ENCODE results near the gene CUEDC2.

The CUEDC2 gene

DNA sequence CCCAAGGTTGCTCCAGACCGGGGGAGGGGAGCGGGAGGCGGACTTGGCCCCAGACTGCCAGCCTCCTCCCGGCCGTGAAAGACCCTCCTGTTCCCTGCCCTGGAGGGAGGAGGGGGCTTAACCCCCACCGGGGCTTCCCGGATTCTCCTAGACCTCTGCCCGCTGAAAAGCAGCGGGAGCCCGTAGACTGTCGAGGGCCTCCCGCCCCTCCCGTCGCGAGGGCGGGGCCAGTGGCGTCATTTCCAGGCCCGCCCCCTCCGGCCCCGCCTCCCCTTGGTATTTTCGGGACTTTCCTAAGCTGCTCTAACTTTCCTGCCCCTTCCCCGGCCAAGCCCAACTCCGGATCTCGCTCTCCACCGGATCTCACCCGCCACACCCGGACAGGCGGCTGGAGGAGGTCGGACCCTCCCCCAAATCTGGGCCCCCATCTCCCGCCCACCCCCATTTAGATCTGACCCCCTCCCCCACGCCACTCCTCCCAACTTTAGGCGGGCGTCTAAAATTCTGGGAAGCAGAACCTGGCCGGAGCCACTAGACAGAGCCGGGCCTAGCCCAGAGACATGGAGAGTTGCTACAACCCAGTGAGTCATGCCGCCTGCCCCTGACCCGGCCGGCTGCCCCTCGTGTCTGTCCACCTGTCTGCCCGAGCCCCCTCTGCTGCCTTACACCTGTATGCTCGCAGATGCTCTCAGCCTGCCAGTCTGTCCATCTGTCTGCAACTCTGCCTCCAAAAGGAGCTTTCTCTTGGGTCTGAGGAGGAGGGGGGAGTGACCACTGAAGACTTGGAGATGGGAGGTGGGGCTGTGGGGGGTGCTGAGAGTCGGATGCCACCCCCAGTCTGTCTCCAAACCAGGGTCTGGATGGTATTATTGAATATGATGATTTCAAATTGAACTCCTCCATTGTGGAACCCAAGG is 36.7 kb downstream of the CUEDC2 start, which contains the start of gene NFKB2:
NFKB2 (plus strand) TSS at position 306 of the 917 bp plus-strand sequence; CDS start at position 561, 255 bp downstream.
- H3K27ac ChIP-seq (ENCODE audit: low read depth, low read length) = peak within 1 kb of the TSS; percentile 76

DNA sequence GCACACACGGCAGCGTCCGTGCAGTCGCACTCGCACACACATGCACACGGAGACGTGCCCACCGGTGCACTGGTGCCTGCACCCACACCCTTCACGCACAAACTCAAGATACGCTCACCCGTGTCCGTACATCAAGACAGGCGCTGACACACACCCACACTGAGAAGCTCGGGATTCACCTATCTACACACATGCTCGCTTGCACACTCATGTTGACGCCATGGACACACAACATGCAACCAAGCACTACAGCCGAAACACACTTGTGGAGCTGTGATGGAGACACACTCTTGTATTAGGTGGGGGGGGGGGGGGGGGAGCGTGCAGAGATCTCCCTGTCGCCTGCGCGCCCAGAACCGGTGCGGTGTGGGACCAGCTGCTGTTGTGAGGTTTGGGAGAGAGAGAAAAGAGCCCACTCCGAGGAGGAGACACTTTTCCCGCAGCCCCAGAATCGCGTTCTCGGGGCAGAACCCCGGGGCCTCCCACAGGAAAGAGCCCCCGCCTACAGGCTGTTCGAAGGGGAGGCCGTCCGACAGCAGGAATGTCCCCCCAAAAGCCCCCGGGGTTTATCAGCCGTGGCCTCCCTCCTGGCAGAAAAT is 37.5 kb downstream of the CUEDC2 start:
- Histone ChIP-seq H3K4me1 (ENCODE audit: control insufficient read depth, low read length) (peaks cover 25% of the 10 kb centered on the region), H3K27ac (ENCODE audit: low read depth, low read length) (peak overlapping the region; percentile 76), H3K9me3 (ENCODE audit: control insufficient read depth, insufficient read depth, low read length) (no peaks in the 10 kb centered on the region), H3K4me3 (ENCODE audit: low read length) (peak overlapping the region; percentile 86), H3K9me2 (replicated peaks; ENCODE audit: control insufficient read depth, low read length) (no peaks in the 10 kb centered on the region), H3F3A (ENCODE audit: control insufficient read depth, insufficient read depth) (0 out of 2 replicates have a peak, but pooled peaks cover 2% of the 10 kb centered on the region), H4K20me1 (ENCODE audit: control insufficient read depth, insufficient read depth, low read depth, low read length) (no peaks in the 10 kb centered on the region), H3K79me2 (ENCODE audit: control insufficient read depth, low read length) (peaks cover 6% of the 10 kb centered on the region; the same call in 1 of the 2 replicates), H3K4me2 (ENCODE audit: low read length) (peak overlapping the region; percentile 91), H3K27me3 (ENCODE audit: control insufficient read depth, low read length) (peaks cover 19% of the 10 kb centered on the region), H3K36me3 (ENCODE audit: control insufficient read depth, low read length) (peaks cover 8% of the 10 kb centered on the region; the same call in 1 of the 2 replicates)
- TF ChIP-seq CTCF (IDR thresholded peaks at IDR 0.05; ENCODE audit: low read depth, low read length, poor library complexity, severe bottlenecking) (no peak), EZH2phosphoT487 (IDR thresholded peaks at IDR 0.05; ENCODE audit: borderline replicate concordance, low read length) (no peak)

More for the DNA sequence above, 36.7 kb downstream of the CUEDC2 start, which contains the start of gene NFKB2:
- H3K9me2 ChIP-seq (replicated peaks; ENCODE audit: control insufficient read depth, low read length) = no peaks in the 10 kb centered on the region
- no peaks in the 10 kb centered on the region for H4K20me1 ChIP-seq (ENCODE audit: control insufficient read depth, insufficient read depth, low read depth, low read length)
- TF ChIP-seq EZH2phosphoT487 (IDR thresholded peaks at IDR 0.05; ENCODE audit: borderline replicate concordance, low read length) (no peak), CTCF (IDR thresholded peaks at IDR 0.05; ENCODE audit: low read depth, low read length, poor library complexity, severe bottlenecking) (no peak)
- H3K79me2 ChIP-seq (ENCODE audit: control insufficient read depth, low read length) = peaks cover 6% of the 10 kb centered on the region; the same call in 1 of the 2 replicates
- H3K9me3 ChIP-seq (ENCODE audit: control insufficient read depth, insufficient read depth, low read length) = no peaks in the 10 kb centered on the region
- peak within 1 kb of the TSS; percentile 86 for H3K4me3 ChIP-seq (ENCODE audit: low read length)
- H3F3A ChIP-seq (ENCODE audit: control insufficient read depth, insufficient read depth) = 0 out of 2 replicates have a peak, but pooled peaks cover 2% of the 10 kb centered on the region
- H3K27me3 ChIP-seq (ENCODE audit: control insufficient read depth, low read length) = peaks cover 15% of the 10 kb centered on the region
- peaks cover 8% of the 10 kb centered on the region; the same call in 1 of the 2 replicates for H3K36me3 ChIP-seq (ENCODE audit: control insufficient read depth, low read length)
- peak within 1 kb of the TSS; percentile 91 for H3K4me2 ChIP-seq (ENCODE audit: low read length)
- peaks cover 27% of the 10 kb centered on the region for H3K4me1 ChIP-seq (ENCODE audit: control insufficient read depth, low read length)

DNA sequence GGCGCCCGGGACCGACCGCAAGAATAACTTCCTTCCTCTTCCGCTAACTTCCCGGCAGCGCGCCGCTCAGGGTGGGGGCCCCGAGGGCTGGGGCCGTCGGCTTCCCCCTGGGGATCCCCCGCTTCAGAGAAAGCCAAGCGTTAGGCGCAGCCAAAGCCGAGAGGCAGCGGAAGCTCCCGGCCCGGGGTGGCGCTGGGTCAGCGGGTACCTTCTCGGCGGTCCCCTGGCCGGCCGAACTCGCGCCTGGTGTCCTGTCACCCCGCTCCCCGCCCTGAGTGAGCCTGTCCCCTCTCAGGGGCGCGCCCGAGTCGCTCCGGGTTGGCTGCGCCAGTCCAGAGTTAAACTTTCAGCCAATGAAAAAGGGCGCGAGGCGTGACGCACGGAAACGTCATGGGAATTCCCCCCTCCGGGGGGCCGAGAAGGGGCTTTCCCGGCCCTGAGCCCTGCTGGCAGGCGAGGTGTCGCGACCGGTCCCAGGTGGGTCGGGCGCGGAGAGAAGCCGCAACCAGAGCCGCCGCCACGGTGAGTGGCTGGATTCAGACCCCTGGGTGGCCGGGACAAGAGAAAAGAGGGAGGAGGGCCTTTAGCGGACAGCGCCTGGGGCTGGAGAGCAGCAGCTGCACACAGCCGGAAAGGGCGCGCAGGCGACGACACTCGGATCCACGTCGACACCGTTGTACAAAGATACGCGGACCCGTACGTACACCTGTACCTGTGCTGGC is 38.1 kb downstream of the CUEDC2 start:
- Histone ChIP-seq H3K4me2 (ENCODE audit: low read length) (peak overlapping the region; percentile 91), H4K20me1 (ENCODE audit: control insufficient read depth, insufficient read depth, low read depth, low read length) (no peaks in the 10 kb centered on the region), H3K4me1 (ENCODE audit: control insufficient read depth, low read length) (peaks cover 20% of the 10 kb centered on the region), H3K79me2 (ENCODE audit: control insufficient read depth, low read length) (peaks cover 6% of the 10 kb centered on the region; the same call in 1 of the 2 replicates), H3K36me3 (ENCODE audit: control insufficient read depth, low read length) (peaks cover 8% of the 10 kb centered on the region; the same call in 1 of the 2 replicates), H3K27me3 (ENCODE audit: control insufficient read depth, low read length) (peaks cover 20% of the 10 kb centered on the region), H3K27ac (ENCODE audit: low read depth, low read length) (peak overlapping the region; percentile 76), H3K9me3 (ENCODE audit: control insufficient read depth, insufficient read depth, low read length) (no peaks in the 10 kb centered on the region), H3K4me3 (ENCODE audit: low read length) (peak overlapping the region; percentile 86), H3F3A (ENCODE audit: control insufficient read depth, insufficient read depth) (0 out of 2 replicates have a peak, but pooled peaks cover 2% of the 10 kb centered on the region), H3K9me2 (replicated peaks; ENCODE audit: control insufficient read depth, low read length) (no peaks in the 10 kb centered on the region)
- TF ChIP-seq CTCF (IDR thresholded peaks at IDR 0.05; ENCODE audit: low read depth, low read length, poor library complexity, severe bottlenecking) (no peak), EZH2phosphoT487 (IDR thresholded peaks at IDR 0.05; ENCODE audit: borderline replicate concordance, low read length) (no peak)

All from DOHH2 (cell line).